ENCODE results near the gene GXYLT2.
"Not testable (repeated sequence)": the region's sequence is repeated elsewhere in the genome, so short reads cannot be mapped to it uniquely, and the experiment has no call there.

GXYLT2 gene

DNA sequence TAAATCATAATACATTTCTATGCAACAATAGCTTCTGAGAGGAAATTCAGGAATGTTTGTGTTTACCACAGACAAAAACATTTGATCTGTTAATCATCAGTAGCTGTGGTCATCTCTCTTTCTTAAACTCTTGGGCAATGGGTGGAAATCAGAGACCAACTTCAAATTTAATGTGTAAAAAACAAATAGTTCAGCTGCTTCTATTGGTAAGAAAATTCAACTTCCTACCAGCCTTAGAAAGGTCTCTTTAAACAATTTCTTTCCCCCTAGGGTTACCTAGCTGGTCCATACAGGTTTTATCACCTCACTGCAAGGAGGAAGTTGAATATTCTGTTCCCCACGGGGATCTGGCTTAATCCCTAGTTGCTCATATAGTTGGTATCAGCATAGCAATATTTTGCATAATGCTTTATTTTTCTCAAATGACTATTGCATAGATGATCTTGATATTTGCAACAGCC lies 88.5 kb downstream of the GXYLT2 start:
- no peak for DNase-seq

DNA sequence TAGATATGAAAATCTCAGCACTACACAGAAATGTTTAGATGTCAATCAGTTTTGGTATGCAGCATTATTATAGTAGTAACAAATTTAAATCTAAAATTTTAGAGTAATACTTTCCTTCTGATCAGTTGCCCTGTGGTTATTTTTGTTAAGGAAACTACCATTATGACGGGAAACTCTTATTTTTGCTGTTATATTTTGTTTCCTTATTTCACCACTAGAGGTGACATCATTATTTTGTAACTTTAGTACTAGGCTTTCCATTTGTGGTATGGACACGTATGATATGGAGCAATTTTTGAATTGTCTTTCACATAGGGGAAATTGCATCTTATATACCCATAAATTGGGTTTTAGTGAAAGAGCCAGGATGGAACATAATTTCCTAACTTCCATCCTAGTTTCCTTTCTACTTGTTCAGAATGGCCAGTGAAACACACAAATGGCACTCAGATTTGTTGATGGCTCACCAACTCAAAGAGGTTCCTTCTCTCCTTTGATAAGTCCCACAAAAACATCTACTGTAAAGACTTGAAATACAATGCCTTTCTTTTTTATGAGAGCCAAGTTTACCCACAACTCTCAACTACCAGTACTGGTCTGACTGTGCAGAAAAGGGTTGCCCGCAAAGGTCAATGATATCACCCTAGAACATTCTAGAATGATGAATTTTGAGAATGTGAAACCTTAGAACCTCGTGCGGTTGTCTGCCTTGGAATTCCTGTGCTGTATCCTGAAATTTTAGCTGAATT lies 89.4 kb downstream of the GXYLT2 start:
- DNase-seq = no peak

DNA sequence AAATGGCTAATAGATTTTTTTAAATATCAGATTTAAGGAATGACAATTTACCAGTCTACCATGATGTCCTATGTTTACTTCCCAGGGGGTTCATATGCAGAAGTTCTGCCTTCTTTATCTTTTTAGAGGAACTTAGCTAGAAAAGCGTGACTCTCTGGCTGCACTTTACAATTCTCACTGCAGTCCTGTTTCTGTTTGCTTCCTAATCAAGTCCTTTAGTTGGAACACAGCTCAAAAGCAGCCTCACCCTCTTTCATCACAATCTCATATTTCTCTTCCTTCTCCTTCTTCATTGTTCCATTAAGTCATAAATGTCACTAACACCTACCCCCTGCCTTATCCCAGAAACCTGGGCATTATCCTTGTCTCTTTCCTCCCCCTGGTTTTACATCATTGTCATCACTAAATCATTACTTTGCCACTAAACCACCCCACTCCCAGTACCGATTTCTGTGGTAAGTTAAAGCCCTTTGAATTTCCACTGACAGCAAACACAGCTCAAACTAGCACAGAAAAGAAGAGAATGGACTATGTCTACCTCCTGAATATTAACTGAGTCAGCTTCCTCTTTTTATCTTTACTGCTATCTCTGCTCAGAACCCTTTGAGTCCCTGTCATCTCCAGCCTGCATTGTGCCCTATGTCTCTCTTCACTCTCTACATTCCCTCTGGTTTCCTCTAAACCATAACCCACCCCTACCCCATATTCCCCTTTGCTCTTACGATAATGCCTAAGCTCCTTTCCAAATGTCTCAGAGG lies 94.9 kb downstream of the GXYLT2 start:
- DNase-seq = no peak

DNA sequence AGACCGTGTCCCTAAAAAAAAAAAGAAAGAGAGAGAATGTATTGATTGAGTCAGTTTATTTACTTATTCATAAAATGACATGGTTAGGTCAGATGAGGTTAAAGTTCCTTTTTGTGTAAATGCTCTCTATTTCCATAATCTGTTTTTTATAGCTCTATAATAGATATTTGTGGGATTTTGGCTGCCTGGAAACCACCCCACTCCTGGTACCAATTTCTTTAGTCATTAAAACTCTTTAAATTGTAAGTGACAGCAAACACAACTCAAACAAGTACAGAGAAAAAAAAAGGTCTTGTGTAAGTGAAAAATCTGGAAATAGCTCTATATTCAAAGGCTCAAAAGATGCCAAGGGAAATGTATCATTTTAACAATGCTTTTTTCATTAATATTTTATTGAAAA lies 97.7 kb downstream of the GXYLT2 start:
- DNase-seq = no peak

DNA sequence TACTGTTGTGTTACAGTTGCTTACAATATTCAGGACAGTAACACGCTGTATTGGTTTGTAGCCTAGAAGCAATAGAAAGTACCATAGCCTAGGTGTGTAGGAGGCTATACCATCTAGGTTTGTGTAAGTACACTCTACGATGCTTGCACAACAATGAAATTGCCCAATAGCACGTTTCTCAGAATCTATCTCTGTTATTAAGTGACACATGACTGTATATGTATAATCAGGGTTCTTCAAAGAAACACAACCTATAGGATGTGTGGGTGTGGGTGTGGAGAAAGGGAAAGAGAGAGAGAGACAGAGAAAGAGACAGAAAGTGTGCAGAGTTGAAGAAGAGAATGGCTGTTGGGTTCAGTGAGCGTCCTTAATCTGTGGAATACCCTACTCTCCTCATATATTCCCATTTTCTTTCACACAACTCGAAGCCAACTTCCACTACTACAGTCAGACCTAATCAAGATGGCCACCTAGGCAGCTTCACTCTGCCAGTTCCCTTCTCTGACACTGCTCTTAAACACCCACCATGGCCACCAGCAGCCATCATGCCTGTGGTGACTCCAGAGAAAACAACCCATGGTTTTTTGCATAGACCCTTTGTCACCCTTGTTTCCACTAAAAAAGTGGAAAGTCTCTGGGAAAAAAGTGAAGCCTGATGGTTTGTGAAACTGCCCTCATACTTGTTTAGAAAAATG lies 103.0 kb downstream of the GXYLT2 start:
- DNase-seq = no peak

DNA sequence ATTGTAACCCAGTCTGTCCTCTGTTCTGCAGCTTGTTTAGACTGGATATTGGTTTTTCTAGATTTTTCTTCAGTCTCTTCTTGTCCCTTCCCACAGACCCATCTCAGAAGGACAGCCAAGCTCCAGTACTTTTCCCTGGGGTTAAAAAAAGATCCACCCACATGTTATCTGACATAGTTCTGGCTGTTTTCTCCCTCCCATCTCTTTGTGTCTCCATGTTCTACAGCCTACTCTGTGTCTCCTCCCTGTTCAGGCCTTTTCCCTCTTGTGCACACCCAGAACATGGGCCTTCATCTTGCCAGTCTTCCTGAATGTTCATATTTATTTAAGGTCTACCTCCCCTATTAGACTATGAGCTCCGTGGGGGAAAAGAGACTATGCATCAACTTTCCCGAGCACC lies 103.7 kb downstream of the GXYLT2 start:
- DNase-seq = no peak

DNA sequence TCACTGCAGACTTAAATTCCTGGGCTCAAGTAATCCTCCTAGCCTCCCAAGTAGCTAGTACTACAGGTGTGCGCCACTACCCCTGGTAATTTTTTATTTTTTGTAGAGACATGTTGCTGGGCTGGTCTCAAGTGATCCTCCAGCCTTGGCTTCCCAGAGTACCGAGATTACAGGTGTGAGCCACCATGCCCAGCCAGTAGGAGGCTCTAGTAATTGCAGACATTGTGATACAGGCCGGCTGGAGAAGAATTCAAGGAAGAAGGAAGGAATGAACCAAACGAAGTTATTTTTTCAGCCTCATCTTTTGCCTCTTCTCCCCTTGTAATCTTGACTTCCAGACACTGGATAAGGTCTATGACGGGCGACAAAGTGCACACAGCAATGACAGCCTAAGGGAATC lies 105.5 kb downstream of the GXYLT2 start:
- DNase-seq = no peak

DNA sequence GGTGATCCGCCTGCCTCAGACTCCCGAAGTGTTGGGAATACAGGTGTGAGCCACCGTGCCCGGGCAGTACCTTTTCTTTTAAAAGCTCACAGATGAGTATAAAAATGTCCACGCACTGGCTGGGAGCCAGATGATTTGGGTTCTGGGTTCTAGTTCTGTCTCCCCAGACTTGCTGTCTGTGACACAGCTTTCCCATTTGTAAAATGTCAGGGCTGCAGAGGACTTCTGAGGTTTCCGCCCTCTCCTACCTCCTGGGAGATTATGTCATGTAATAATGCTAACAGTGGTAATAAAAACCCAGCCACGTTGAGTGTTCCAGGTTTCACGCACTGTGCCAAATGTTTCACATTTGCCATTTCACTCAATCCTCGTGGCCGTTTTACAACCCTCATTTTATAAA lies 107.5 kb downstream of the GXYLT2 start:
- DNase-seq = no peak

DNA sequence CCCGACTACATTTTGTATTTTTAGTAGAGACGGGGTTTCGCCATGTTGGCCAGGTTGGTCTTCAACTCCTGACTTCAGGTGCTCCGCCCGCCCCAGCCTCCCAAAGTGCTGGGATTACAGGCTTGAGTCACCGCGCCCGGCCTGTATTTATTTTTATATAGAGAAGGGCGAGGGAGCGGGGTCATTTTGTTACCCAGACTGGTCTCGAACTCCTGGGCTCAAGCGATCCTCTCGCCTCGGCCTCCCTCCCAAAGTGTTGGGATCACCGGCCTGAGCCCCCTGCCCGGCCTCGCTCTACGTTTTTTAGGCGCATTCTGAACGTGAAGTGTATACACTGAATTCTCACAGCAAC lies 108.3 kb downstream of the GXYLT2 start:
- peak in 1 of 2 experiments; percentile 3 for DNase-seq

DNA sequence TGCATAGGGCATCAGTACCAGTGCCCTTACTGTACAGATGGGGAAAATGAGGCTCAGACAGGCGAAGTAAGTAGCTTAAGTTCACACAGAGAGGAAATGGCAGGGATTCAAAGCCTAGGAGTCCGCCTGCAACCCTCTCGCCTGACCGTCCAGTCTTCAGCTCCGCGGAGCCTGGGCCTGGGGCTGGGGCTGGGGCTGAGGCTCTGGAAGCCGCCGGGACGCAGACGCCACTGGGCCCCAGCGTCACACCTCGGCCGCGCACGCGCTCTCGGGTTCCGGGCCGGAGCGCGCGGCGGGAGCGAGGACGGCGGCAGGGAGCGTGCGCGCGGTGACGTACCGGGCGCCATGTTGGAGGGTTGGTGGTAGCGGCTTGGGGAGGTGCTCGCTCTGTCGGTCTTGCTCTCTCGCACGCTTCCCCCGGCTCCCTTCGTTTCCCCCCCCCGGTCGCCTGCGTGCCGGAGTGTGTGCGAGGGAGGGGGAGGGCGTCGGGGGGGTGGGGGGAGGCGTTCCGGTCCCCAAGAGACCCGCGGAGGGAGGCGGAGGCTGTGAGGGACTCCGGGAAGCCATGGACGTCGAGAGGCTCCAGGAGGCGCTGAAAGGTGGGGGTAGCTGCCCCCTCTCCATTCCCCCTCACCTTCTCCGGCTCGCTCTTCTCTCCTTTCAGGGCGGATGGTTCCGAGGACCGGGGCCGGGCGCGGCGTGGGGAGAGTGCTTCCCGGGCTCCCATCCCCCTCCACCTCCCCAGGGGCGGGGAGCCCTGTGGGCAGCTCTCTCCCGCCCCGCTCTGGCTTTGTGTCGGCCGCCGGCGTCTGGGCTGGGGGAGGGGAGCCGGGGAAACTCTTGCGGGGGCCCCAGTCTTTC lies 108.9 kb downstream of the GXYLT2 start, which contains the start of gene PPP4R2:
Gene PPP4R2 (plus strand): TSS at position 339 of the 861 bp plus-strand sequence. CDS start 227 bp downstream, at position 566.
- peak; percentile 91 for DNase-seq

DNA sequence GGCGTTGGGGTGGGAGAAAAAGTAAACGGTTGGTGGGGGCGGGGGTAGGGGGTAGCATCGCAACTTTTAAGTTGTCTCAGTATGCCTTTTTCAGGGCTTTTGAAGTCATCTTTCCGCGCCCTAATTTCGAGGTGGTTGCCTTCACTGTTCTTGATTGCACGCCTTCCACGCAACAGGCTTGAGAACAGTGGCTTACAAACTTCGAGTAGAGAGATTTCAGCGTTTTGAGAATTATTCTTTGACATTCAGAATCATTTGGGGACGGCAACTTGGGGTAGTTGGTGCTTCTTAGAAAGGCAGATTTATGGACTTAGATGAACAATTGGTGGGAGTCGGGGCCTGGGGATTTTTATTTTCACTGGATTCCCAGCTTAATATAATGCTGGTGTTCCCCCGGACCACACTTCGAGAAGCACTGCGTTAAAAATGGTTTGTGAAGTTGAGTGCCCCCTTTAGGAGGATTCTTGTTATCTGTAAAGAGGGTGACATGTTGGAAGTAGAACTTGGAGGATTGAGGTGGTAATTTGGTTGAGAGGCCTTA lies 109.6 kb downstream of the GXYLT2 start:
- peak in 1 of 2 experiments; percentile 36 for DNase-seq

DNA sequence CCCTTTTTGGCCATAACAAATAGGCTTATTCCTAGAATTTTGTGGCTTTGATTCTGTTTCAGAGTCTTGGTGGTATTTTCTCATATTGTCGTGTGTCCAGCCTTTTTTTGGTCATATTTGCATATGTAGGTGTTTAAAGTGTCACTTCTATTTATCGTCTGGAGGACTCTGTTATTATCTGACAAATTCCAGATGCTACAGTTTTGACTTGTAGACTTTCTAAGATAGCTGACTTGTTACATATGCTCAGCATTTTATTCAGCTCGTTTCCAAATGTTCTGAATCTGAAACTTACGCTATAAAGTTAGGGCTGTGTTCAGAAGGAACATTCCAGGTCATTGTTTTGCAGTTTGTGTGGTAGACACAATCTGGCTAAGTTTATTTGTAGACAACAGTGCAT lies 110.6 kb downstream of the GXYLT2 start:
- DNase-seq = no peak

DNA sequence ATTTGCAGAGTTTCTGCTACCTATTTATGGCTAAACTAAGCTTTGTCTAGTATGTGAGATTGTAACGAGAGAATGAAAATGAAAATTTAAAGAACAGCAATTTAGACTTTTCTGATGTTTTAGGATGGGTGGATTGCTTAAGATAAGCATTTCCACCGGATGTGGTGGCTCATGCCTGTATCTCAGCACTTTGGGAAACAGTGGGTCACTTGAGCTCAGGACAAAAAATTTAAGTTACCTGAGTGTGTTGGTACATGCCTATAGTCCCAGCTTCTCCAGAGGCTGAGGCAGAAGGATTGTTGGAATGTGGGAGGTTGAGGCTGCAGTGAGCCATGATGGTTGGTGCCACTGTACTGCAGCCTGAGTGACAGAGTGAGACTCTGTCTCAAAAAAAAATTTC lies 112.1 kb downstream of the GXYLT2 start:
- peak in 1 of 2 experiments; percentile 10 for DNase-seq

DNA sequence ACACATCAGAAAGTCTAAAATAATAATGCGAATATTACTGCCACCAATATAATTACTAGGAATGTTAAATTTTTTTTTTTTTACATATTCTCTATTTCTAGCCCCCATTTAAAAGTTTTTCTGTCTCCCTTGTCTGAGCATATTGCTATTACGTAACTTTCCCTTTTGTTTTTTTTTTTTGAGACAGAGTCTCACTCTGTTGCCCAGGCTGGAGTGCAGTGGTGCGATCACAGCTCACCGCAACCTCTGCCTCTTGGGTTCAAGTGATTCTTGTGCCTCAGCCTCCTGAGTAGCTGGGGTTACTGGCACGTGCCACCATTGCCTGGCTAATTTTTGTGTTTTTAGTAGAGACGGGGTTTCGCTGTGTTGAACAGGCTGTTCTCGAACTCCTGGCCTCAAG lies 115.2 kb downstream of the GXYLT2 start:
- DNase-seq = not testable (repeated sequence)

DNA sequence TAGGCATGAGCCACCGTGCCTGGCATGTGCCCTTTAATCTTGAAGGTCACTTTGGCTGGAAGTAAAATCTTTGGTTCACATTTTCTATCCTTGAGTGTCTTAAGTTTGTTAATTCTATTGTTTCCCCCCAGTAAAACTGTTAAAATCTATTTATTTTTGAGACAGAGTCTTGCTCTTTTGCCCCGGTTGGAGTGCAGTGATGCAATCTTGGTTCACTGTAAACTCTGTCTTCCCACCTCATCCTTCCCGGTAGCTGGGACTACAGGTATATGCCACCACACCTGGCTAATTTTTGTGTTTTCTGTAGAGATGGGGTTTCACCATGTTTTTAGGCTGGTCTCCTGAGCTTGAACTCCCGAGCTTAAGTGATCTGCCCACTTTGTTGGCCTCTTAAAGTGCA lies 116.5 kb downstream of the GXYLT2 start:
- no peak for DNase-seq

DNA sequence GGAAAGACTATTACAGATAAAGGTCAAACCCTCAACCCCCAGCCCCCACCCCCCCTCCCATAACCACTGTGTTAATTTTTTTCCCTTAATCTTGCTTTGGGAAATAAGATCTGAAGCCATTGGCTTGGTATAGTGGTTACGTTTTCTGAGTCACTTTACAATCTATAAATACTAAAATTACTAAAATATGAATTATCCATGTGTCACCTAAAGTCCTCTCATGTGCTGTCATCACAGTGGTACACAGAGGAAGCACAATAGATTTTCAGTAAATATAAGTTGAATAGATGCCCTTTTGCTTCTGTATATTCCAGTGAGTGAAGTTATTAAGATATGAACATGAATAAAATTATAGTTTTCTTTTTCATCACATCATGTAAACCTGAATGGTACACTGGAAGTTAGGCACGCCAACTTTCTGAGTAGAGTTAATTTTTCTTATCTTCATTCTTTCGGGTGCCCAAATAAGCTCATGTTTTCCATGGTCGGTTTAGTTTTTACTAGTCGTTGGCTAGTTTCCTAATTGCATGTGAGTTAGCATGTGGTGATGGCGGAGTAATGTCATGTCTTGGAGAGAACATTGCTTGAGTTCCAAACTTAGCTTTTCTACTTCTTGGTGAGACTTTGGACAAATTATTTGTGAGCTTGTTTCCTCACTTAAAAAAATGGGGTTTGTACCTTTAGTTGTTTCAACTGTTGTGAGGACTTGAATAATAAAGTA lies 120.3 kb downstream of the GXYLT2 start:
- no peak for DNase-seq

DNA sequence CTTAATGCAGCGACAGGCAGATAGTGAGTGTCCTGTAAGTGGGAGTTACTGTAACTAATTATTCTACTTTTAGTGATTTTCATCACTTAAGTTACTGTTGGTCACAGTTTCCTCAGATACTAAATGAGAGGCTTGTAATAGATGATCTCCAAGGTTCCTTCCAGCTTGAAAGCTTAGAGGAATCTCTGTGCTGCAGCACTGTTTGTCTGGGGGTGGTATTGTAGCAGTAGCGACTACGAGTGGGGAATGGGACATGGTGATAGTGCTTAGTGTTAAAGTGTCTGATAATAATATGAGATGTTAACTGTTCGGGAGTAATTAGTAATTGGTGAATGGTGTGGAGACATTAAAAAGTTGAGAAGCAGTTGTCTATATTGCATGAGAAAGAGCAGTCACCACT lies 121.2 kb downstream of the GXYLT2 start:
- no peak for DNase-seq

DNA sequence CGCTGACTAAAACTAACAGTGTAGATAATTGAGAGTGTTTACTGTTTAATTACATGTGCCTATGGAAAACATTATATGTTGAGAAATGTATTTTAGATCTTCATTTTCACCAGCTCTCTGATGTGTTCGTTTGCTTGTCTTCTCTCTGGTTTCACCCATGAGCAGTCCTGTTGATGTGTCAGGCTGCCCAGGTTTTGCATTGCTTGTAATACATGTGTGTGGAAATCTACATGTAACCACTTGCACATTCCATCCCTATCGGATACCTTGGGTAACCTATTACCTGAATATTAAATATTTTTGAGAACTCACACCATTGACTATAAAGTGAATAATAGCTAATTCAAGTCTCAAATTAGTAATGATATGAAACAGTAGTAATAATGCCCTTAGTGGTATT lies 121.9 kb downstream of the GXYLT2 start:
- no peak for DNase-seq

DNA sequence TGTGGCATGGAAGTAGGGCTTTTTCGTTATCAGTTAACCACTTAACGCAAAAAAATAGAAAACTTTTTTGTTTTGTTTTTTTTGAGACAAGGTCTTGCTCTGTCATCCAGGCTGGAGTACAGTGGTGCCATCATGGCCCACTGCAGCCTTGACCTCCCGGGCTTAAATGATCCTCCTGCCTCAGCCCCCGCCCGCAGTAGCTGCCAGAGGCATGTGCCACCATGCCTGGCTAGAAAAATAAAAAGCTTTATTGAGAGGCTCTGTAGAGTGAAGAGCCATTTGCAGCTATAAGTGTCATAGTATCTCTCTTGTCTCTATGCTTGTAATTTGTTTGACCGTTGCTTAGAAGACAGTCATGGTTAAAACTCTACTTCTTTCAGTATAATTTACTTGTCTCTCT lies 122.3 kb downstream of the GXYLT2 start:
- no peak for DNase-seq

DNA sequence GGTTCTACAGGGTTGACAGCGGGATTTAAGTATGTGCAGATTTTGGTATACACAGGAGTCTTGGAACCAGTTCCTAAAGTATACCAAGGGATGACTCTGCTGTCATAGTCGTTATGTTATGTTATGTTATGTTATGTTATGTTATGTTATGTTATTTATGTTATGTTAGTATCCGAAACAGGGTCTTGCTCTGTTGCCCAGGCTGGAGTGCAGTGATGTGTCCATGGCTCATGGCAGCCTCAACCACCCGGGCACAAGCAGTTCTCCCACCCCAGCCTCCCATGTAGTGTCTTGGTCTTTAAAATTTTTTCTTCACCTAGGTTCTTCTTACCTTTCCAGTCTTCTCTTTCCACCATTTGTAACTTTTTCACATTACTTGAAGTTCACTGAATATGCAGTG lies 130.5 kb downstream of the GXYLT2 start:
- no peak for DNase-seq

DNA sequence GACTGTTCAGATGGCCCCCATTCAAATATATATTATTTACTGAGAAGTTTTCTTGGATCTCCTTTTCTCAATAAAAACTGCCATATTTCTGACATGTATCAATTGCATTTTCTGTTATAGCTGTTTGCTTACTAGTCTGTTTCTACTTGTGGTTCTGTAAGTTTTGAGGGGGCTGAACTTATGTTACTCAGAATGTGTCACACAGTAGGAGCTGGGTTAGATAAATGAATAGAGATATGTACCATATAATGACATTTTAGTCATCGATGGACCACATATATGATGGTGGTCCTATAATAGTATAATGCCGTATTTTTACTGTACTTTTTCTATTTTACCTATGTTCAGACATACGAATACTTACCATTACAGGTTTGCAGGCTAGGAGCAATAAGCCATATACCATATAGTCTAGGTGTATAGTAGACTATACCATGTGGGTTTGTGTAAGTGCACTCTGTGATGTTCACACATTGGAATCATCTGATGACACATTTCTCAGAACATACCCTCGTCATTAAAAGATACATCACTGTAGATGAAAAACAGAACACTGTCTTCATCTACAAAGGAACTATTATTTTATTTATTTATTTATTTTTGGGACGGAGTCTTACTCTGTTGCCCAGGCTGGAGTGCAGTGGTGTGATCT lies 131.1 kb downstream of the GXYLT2 start:
- DNase-seq = no peak
